CD4-positive, alpha-beta T cell treated with Interleukin-4 for 1 hour (primary cell): ENCODE data around the gene SLC50A1.

Experiments
- DNase-seq, 2 donors: peaks; one replicate each; pipeline ENCODE4 v3.0.0-alpha.2; 2020 to 2022

SLC50A1 gene, protein sequence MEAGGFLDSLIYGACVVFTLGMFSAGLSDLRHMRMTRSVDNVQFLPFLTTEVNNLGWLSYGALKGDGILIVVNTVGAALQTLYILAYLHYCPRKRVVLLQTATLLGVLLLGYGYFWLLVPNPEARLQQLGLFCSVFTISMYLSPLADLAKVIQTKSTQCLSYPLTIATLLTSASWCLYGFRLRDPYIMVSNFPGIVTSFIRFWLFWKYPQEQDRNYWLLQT

DNA sequence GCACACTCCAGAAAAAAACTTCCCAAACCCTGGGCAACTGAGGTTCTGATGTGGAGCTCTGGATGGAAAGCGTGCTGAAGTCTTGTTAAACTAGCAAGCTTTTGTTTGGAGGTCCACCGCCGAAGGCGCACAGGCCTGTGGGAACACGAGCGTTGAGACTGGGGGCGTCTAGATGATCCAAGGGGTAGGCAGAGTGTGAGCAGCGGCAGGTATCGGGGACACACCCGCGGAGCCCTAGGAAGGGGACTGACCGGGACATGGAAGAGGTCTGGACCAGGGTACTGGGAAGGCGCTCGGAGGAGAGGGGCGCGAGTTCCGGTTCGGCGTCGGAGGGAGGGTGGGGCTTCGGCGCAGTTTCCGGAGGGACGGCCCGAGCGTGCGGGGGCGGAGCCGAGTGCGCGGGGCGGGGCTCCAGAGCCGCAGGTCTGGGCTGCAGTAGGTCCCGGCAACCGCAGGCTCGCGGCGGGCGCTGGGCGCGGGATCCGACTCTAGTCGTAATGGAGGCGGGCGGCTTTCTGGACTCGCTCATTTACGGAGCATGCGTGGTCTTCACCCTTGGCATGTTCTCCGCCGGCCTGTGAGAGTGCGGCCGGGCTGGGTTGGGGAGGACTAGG, at the start of gene SLC50A1:
Gene SLC50A1 (plus strand): TSS at position 438 of the 614 bp plus-strand sequence. CDS start 60 bp downstream, at position 498.
- DNase-seq, result peak; percentile 93 to 95

DNA sequence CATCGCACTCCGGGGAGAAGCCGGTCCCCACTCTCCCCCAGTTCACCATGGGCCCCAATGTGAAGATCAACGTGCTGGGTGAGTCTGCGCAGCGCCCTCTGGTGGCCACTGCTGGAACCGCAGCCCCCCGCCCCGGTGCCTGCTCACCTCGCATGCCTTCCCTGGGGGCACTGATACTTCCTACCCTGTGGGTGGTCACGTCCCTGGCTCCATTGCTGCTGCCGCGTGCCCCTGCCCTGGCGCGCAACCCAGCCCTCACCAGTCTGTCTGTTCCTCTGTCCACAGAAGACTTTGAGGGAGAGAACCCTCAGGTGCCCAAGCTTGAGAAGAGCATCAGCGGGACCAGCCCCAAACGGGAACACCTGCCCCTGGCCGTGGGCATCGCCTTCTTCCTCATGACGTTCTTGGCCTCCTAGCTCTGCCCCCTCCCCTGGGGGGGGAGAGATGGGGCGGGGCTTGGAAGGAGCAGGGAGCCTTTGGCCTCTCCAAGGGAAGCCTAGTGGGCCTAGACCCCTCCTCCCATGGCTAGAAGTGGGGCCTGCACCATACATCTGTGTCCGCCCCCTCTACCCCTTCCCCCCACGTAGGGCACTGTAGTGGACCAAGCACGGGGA, 49.4 kb upstream of the SLC50A1 start:
- DNase-seq, result peak; percentile 81 to 83

DNA sequence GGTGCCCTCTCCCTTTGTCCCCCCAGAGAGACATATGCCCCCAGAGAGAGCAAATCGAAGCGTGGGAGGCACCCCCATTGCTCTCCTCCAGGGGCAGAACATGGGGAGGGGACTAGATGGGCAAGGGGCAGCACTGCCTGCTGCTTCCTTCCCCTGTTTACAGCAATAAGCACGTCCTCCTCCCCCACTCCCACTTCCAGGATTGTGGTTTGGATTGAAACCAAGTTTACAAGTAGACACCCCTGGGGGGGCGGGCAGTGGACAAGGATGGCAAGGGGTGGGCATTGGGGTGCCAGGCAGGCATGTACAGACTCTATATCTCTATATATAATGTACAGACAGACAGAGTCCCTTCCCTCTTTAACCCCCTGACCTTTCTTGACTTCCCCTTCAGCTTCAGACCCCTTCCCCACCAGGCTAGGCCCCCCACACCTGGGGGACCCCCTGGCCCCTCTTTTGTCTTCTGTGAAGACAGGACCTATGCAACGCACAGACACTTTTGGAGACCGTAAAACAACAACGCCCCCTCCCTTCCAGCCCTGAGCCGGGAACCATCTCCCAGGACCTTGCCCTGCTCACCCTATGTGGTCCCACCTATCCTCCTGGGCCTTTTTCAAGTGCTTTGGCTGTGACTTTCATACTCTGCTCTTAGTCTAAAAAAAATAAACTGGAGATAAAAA, 48.7 kb upstream of the SLC50A1 start:
- DNase-seq, result no peak

- peak; percentile 80 for DNase-seq
These were observed 44.3 kb upstream of the SLC50A1 start for GRCh38 chr1:155091071-155092051.

- no peak for DNase-seq
These were observed 43.5 kb upstream of the SLC50A1 start for GRCh38 chr1:155092131-155092530.

- no peak for DNase-seq
These were observed 43.0 kb upstream of the SLC50A1 start for GRCh38 chr1:155092641-155093040.

GRCh38 chr1:155093911-155094621, 41.6 kb upstream of the SLC50A1 start:
- no peak for DNase-seq

- DNase-seq, result no peak
These were observed 41.1 kb upstream of the SLC50A1 start for GRCh38 chr1:155094622-155094948.

- no peak for DNase-seq
These were observed 36.3 kb upstream of the SLC50A1 start for GRCh38 chr1:155099331-155099730.

- DNase-seq, result no peak
These were observed 32.3 kb upstream of the SLC50A1 start for GRCh38 chr1:155103325-155103724.

- DNase-seq, result no peak
These were observed 30.8 kb upstream of the SLC50A1 start for GRCh38 chr1:155104605-155105534.

DNA sequence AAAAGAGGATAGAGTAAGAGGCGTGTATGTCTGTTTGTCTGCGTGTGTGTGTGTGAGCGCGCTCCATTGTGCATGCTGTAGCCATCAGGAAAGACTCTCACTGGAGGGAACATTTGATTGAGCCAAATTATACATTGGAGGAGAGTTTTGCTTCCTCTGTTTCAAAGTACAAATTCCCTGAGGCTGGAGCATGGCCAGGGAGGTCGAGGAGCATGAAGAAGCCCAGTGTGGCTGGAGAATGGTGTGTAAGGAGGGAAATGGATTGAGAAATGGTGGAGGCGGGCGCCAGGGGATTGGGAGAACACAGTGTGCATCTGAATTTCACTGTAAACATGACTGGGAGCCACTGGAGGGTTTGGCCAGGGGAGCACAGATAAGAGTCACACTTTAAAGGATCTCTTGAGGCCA, 30.0 kb upstream of the SLC50A1 start:
- DNase-seq, result no peak

- DNase-seq, result no peak
These were observed 28.8 kb upstream of the SLC50A1 start for GRCh38 chr1:155106862-155107261.

DNA sequence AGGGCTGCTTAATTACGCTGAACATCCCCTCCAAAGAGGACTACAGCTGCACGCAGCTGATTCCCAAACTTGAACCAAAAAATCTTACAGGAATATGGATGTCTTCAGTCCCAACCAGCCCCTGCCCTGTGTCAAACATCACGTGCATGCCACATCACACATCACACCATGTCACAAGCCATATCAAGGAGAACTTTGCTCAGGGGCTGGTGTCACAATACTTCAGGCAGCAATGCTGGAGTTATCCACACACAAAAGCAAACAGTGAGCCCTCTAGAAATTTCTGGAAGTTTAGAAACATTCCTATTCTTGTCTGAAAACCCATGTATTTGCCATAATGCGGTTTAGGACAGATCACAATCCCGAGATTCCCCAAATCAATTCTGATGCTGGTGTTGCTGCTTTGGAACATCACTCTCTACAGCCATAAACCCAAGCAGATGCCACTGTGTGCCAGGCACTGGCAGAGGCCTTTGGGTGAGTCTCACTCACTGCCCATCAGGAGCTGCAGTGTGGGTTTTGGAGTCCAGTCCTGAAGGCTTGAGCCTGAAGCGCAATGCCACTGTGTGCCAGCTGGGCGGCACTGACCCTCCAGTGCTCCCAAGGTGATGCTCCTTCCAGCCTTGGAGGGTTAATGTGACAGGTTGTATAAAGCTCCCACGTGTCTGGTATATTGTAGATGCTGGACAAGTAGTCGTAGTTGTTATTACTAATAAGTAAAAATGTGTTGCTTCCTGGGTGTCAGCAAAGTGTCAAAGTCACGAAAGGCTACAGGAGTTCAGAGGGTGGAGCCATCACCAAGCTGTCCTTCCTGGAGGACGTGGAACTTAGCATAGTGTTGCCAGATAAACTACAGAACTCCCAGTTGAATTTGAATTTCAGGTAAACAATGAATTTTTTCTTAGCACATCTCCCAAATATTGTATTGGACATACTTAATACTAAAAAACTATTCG, 28.1 kb upstream of the SLC50A1 start:
- DNase-seq, result no peak

DNA sequence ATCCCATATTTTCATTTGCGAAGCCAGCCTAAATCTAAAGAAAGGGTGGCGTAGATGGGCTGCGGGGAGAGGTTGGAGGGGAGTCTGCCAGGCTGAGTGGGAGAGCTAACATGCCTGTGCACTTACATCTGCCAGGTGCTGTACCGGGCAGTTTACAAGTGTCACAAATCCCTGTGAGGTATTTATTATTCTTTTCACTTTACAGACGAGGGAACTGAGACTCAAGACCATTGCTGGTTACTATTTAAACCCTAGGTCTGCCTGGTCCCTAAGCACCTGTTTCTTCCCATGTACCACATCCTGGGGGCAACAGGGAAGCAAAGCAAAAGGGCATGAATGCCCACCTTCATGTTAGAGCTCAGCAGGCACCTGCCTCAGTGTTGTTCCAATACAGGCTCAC, 27.4 kb upstream of the SLC50A1 start:
- DNase-seq, result no peak

DNA sequence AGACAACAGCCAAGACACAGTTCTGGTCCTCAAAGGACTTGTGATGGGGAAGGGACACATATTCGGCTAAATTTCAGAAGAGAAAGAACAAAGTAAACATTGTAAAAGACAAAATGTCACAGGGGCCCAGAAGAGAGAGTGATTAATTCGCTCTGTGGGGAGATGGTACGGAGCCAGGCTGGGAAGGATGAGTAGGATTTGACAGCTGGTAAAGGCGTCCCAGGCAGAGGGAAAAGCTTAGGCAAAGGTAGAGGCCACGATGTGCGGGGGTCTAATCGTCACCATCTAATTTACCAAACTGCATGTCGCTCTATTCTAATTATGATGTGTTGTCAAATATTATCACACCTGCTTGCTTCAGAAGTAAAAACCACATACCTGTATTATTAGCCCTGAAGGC, 25.3 kb upstream of the SLC50A1 start:
- no peak for DNase-seq

GRCh38 chr1:155110826-155111225, 24.8 kb upstream of the SLC50A1 start:
- no peak for DNase-seq

DNA sequence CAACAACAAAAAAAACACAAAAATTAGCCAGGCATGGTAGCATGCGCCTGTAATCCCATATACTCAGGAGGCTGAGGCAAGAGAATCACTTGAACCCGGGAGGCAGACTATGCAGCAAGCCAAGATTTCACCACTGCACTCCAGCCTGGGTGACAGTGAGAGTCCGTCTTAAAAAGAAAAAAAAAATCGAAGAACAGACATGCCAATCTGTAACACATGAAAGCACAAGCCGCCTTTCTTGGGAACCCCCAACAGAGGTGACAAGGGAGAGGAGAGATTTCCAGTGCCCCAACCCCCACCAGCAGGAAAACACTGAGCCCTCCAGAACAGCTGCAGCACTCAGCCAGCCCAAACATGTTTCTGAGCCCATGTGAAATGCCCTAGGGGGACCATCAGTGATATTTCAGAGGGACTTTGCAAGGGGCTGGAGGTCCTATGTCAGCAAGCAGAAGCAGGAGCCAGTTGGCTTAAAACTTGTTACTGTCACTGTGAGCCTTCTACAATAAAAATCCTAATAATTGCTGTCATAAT, 22.1 kb upstream of the SLC50A1 start:
- DNase-seq, result no peak

GRCh38 chr1:155116113-155116764, 19.4 kb upstream of the SLC50A1 start:
- DNase-seq, result no peak
